Activated CD4-positive, alpha-beta T cell treated with anti-CD3 and anti-CD28 coated beads, Interleukin-2, amount 50 U/mL, for 4 hours (primary cell): ENCODE measurements around the gene RRP1B.
"Not testable (repeated sequence)": the region's sequence is repeated elsewhere in the genome, so short reads cannot be mapped to it uniquely, and the experiment has no call there.

Experiments used
- DNase-seq, 2 experiments: peaks; one replicate each; pipeline ENCODE4 v3.0.0-alpha.2; 2020

The RRP1B gene

DNA sequence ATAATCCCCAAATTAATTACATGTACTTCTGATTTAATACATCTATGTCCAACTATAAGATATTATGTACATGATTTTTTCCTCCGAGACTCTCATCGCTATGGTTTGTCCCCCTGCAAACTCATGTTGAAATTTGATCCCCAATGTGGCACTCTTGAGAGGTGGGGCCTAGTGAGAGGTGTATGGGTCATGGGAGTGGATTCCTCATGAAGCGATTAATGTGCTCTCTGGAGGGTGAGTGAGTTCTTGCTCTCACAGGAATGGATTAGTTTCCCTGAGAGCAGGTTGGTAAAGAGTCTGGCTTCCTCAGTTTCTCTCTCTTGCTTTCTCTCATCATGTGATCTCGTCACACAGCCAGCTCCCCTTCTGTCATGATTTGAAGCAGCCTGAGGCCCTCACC, 16.2 kb upstream of the RRP1B start:
- no peak for DNase-seq

DNA sequence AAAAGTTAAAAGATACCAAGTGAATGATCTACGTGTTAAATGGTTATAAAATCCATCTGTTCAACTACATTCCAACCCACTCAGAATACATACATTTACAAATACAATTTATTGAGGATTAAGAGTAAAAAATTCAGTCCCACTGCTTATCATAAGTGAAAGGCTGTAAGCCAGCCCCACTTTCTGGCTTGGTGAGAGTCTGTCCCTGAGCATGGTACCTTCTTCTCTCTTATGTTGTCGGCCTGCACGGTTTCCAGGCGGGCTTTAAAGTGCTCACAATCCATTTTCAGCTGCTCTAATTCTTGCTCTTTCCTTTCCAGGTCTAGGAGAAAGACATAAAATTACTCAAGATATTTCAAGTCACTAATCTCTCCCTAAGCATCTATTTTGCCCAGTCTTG, 15.3 kb upstream of the RRP1B start:
- no peak for DNase-seq

DNA sequence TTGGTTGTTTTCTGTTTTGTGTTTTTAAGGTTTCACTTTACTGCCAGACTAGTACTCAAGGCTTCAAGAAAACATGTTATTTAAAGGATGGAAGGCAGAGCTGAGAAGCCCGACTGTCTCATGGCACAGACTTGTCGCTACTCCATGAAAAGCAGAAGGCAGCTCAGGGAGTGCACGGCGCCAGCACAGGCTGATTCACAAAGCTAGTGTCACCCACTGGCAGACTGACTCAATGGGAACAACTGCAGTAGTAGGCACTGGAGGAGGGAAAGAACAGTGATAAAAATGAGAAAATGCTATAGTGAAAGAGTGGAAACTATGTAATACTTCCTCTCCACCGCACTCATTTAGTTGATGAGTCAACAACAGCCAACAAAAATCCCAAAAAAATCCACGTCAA, 14.8 kb upstream of the RRP1B start:
- no peak for DNase-seq

DNA sequence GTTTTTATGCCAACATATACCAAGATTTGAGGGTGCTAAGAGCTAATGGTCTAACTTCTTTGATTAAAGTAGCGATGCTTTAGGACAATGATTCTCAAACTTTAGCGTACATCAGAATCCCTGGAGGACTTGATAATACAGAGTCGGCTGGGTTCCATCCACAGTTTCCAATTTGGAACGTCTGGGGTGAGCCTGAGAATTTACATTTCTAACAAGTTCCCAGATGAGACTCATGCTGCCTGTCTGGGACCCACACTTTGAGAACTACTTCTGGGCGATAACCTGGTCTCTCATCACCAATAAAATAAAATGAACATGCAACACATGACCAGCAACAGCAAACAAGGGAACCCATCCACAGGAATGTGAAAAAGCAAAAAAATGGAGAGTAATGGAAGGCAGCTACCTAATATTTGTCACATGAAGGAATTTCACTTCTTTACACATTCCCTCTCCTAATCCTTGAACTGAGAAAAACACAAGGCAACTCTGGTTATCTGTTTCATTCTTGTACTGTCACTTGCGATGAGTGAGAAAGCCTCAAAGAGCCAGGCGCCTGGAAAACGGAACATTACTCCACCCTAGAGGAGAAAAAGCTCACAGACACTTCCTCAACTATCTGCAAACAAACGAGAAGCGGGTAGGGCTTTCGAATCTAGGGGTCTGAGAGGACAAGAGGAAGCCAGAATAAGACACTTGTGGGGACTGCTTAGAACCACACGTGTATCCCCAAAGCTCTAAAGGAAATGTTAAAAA, 14.0 kb upstream of the RRP1B start:
- DNase-seq, result no peak

DNA sequence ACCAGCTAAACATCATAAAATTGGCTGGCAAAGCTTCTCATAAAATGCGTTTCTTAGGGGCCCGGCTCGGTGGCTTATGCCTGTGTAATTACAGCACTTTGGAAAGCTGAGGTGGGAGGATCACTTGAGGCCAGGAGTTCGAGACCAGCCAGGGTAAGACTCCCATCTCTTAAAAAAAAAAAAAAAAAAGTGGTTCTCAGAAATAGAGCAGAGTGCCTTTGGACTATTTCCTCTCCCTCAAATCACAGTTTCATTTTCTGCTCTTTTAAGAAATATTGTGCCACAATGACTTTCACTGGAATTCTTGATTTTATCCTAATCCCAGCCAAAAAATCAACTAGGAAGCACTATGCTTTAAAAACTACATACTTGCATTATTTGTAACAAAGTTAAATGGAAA, 13.4 kb upstream of the RRP1B start:
- no peak for DNase-seq

DNA sequence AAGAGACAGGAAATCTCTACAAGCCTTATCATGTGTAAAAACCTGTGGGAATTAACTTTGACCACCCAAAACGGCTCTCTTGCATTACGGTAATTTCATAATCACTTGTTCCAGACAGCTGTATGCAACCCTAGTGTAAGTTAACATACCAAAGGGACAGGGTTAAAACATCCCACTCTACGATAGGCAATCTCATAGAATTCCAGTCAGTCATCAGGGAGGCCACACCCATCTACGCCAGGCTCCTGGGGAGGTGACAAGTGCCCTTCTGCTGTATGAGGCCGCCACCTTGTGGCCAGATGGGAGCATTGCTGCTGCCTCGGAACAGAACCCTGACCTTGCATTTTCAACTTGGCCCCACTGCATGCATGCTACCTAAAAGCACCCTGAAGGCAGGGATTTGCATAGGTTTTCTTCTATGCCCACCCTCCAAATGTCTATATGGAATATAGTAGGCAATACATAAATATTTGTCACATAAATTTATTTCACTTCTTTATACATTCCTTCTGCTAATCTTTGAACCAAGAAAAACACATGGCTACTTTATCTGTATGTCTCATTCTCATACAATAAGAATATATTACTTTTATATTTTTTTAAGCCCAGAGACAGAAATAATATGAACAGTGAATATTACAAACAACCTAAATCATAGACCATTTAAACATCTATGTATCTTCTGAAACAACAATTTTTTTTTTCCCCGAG, 12.7 kb upstream of the RRP1B start:
- peak; percentile 83 to 84 for DNase-seq

DNA sequence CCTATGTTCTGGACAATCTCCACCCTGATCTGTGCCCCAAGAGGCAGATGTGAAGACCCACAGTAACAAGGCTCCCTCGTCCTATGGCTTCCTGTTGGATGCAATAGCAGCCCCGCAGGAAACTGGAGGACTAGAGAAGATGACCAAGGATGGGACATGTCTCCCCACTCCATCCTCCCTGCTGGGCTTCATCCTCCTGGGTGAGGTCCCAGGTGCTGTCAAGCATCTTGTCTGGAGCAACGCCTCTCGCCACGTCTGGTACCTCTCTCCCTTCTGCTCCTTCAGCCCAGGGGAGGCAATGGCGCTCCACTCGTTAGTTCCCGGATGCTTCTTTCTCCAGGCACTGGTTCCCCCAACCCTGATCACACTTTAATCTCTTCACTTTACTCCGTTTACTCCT, 11.2 kb upstream of the RRP1B start:
- no peak for DNase-seq

DNA sequence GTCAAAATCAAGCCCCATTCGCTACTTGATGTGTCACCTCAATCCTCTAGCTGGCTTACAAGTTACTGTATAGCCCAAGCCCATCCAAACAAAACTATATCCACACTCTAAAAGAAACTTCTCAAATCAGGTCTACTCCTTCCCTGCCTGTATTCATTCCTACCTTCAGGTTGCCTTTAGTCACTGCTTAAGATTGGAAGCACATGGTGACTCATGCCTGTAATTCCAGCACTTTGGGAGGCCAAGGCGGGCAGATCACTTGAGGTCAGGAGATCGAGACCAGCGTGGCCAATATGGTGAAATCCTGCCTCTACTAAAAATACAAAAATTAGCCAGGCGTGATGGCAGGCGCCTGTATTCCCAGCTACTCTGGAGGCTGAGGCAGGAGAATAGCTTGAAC, 7.4 kb upstream of the RRP1B start:
- not testable (repeated sequence) for DNase-seq

DNA sequence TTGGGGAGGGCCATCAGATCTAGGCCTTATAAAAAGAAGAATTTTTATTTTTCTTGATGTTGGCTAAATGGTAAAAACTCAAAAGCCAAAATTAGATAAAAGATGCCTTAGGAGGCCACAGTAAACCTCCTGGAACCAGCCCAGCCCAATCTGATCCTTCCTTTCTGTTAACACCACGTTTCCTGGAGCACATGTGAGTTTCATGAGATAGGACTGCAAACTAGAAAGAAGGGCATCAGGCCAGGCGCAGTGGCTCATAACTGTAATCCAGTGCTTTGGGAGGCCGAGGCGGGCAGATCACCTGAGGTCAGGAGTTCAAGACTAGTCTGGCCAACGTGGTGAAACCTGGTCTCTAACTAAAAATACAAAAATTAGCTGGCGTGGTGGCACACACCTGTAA, 6.7 kb upstream of the RRP1B start:
- no peak for DNase-seq

DNA sequence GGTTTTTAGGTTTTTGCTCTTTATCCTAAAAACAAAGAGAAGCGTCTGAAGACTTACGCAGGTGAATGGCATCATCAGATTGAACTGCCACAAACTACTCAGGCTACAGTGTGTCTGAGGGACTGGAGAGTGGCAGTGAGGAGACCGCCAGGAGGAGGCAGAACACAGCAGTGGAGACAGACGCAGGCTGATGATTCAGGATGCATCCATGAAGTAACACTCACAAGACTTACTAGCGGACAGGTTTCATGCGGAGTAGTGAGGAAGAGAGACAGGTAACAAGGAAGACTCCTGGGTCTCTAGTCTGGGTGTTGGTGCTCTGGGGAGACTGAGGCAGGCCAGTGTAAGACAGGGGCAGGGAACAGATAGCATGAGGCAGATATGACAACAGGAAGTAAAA, 5.7 kb upstream of the RRP1B start:
- no peak for DNase-seq

DNA sequence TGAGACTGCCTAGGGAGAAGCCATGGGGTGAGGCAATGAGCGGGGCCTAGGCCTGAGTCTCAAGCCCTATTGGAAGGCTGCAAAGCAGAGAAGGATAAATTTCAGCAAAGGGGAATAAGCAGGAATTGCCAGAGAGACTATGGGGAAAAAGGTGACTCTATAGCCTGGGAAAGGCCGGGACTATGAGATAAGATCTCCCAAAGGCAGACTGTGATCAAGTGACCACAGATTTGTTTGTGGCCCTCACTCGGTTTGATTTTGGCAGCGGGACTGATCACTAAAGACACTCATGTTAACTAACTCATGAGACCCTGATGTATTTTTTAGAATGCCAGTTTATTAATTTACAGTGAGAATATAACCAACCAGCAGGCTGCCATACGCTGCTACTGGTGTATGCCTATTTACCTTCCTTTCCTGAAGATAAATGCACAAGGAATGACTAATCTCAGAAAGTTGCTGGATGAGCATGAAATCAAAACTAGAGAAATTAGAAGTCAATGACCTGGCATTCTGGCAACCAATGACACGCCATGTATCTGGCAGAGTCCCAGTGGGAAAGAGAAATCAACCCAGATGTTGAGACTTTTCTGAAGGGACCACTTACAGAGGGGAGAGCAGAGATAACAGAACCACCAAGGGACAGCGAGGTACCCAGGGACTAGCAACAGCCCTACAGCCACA, 4.4 kb upstream of the RRP1B start:
- DNase-seq, result no peak

DNA sequence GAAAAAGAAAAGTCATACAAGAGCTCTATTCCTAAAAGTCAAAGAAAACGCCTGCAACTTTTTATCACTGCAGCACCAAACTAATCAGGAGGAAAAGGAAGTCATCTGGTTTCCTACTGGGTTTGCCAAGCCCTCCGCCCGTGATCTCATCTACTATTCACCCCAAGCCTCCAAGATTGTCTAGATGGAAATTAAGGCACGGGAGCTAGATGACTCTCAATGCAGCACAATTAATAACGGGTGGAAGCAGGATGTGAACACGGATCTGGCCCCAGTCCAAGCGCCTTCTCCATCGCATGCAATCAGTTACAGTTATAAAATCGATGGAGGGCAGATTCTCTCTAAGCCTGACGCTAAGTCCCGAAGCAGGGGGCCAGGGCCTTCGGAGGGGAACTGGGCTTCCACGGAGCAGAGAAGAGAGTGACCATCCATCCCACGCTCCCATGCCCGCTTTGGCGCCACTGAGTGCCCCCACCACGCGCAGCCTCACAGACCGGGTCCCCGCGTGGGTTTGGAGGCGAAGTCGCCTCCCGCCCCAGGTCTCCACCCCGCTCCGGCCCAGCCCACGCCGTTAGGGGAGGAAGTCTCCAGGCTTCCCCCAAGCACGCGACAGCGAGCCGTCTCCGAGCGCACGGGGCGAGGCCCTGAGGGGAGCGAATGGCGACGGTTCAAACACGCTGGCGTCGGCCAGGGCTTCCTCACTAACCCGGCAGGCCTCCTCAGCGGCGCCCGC, 1.8 kb upstream of the RRP1B start:
- DNase-seq, result no peak

DNA sequence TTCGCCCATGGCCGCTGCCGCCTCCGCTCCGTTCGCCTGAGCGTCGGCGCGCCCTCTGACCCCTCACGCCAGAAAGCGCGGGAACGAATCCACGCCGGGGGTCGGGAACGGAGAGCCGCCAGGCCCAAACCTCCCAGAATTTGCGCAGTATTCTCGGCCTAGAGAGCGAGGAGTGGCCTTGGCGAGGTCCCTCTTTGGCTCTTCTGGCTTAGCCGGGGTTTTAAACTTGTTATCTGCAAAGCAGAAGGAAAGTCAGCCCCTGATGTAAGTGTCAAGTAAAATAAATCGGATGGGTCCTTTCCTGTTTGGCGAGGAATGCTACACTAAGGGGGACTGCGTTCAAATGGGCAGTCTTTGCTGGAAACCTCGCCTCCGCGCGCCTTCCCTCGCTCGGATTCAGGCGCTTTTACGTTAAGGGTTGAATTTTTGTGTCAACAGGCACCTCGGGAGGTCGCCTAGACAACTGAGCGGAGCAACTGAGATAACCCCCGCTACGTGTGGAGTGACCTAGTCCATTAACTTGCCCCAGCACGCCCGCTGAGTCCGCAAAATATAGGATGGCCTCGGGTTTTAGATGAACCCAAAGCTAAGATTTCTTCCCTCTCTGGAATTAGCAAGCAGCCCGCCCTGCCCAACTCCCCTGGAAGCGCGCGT, 1.1 kb upstream of the RRP1B start:
- DNase-seq, result no peak

DNA sequence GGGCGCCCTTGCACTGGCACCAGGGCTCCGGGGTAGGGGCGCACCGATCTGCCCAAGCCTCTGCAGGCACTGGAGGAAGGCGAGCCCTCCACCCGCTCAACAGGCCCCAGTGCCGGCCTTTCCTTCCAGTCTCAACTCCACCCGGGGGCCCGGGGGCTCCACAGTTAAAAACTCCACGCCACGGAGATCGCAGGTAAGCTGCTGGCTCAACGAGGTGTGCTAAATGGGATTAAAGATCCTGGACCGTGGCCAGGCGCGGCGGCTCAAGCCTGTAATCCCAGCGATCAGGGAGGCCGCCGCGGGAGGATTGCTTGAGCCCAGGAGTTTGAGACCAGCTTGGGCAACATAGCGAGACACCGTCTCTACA, 608 bp upstream of the RRP1B start:
- DNase-seq, result no peak

DNA sequence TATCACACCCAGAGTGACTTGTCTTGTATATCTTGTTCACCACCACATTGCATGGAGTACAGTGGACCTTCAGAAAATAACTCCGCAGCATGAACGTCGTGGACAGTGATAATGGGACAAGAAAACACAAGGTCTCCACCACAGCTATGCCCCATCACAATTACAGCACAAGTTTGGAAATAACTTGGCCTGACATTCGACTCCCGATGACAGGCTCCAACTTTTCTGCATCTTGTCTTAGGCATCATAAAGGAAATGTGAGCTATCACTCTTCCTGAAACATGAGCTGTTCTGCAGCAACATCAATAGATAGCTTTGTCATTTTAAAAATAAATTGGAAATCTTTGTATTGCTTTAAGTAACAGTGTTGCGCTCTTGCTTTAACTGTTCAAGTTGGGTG, 2.9 kb downstream of the RRP1B start:
- DNase-seq, result no peak

DNA sequence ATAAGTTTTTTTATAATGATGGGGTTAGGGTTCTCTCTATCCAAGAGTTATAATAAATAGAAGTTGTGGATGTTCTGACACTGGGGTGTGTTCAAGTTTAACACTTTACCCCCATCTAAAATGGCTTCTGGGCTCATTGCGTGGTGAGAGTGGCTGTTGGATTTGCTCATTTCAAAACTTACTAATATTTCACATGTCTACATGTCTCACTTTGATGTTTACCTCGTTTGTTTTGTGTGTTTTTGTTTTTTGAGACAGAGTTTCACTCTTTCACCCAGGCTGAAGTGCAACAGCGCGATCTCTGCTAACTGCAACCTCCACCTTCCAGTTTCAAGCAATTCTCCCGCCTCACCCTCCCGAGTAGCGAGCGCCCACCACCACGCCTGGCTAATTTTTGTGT, 3.7 kb downstream of the RRP1B start:
- DNase-seq, result no peak

DNA sequence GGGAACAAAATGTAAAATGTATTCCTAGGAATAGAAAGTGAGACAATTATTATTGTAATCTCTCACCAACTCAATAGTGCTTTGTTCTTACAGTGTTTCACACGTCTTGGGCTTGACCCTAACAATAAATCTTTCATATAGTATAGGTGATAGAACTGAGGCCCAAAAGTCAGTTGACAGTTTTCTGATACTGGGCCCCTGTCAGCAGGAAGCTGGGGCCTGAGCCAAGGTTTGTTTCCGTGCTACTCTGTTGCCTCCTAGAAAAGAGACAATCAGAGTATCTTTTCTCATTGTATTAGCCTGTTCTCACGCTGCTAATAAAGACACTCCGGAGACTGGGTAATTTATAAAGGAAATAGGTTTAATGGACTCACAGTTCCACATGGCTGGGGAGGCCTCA, 5.0 kb downstream of the RRP1B start:
- no peak for DNase-seq

DNA sequence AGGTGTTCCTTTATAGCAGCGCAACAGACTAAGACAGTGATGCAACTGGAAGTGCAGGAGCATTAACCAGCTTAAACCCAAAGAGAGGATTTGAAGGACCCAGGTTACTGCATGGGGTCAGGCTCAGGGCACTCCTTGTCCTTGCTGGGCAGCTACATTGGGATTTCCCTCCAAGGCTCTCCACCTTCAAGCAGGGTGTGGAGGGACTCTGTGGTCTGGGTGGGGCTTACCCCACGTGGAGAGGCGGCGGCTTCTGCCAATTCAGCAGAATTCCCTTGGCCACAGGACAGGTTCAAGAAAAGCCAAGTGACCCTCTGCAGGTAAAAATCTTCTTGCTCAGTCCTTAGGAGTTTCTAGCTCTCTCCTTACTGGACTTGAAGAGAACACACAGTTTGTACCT, 6.5 kb downstream of the RRP1B start:
- no peak for DNase-seq

DNA sequence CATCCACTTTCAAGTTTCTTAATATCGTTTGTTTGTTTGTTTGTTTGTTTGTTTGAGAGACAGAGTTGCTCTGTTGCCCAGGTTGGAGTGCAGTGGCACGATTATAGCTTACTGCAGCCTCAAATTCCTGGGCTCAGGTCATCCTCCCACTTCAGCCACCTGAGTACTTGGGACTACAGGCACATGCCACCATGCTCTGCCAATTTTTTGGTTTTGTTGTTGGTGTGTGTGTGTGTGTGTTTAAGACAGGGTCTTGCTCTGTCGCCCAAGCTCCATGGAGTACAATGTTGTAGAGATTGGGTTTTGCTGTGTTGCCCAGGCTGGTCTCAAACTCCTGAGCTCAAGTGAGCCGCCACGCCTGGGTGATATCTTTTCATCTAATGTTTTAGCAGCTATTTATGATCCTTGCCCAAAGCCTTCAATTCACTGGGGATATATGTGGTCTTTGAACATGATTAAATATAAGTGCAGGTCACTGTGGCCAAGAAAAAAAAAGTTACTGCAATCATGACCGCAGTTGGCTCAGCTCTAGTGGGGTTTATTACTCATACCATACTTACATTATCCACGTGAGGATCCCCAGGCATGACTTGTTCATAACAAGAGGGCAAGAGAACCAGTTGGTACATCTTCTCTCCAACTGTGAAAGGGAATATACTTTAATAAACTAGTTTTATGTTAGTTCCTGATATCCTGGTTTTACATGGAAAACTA, 8.0 kb downstream of the RRP1B start:
- DNase-seq, result no peak

DNA sequence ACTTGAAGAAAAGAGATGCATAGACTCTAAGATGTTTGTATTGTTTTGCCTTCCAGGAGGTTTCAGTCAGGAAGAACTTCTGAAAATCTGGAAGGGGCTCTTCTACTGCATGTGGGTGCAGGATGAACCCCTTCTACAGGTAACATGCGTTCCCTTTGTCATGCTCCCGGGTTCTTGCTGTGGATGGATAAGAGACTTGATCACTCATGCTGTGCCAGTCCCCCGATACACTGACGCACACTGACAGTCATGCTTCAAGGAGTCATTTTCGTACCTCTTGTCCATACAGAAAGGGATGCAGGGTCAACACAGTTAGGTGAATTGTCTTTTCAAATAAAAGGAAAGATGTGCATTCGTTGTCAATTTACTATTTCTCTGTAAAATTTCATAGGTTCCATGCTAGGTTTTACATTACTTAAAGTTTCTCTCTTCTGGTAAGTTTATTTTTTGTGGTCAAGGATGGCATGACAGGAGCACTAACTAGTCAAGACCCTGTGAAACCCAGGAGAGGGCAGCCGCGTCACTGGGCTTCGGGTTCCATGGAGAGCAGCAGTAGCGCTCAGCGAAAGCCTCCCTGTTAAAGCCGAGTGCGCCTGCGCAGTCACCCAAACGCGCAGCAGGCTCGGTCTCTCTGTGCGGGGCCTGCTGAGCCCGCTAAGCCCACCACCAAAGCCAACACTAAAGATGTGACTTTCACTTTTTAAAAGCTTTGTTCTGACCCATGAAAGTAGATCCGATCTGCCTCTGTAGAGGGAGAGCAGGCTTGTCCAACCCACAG, 10.7 kb downstream of the RRP1B start:
- no peak for DNase-seq

DNA sequence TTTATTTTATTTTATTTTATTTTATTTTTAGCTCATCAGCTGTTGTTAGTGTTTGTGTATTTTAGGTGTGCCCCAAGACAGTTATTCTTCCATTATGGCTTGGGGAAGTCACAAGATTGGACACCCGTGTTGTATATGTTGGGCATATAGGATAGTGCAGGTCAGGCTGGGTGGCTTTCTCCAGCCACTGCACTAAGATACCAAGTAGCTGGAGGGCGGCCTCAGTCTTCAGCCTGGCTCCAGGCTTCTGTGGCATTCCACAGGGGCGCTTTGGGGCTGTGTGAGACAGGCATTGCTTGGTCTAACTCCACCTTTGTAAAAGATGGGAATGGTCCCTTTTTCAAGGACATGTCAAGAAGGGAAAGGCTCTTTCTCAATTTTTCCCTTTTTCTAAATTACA, 16.5 kb downstream of the RRP1B start:
- DNase-seq, result no peak

DNA sequence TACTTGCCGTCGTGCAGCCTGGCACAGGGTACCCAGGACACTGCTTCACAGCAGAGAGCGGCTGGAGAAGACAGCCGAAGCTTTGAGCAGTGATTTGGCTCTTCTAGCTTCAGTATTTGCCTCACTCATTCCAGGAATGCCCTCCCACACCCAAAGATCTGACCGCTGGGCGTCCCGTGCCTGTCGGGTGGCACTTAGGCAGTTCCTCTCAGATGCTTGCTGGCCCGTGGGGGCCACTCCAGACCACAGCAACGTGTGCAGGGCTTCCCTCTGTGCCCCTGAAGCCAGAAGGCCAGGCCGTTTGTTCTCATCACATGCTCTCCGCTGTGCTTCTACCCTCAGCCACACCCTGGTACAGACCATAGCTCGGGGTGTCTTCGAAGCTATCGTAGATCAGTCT, 17.0 kb downstream of the RRP1B start:
- DNase-seq, result no peak
